NCI-H1436 (cell line): ENCODE measurements around the gene HPD.

Experiments
- DNase-seq: peaks from one replicate; lab custom pipeline; 2025; lab: John Stamatoyannopoulos, UW

HPD gene

DNA sequence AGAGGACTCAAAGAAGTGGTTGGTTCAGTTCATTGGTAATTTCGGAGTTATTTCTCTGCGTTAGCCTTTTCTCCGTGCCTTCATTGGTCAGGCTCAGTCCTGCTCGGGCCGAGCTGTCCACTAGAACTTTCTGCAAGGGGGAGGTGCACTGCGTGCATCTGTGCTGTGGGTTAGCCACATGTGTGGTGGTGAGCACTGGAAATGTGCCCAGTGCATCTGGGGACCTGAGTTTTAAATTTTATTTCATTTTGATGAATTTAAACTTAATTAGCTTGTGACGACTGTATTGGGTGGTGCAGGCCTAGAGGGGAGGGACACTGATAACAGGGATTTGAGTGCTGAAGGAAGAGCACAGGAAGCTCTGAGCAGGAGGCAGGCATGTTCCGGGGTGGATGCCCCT, 30.4 kb downstream of the HPD start:
- DNase-seq: no peak

DNA sequence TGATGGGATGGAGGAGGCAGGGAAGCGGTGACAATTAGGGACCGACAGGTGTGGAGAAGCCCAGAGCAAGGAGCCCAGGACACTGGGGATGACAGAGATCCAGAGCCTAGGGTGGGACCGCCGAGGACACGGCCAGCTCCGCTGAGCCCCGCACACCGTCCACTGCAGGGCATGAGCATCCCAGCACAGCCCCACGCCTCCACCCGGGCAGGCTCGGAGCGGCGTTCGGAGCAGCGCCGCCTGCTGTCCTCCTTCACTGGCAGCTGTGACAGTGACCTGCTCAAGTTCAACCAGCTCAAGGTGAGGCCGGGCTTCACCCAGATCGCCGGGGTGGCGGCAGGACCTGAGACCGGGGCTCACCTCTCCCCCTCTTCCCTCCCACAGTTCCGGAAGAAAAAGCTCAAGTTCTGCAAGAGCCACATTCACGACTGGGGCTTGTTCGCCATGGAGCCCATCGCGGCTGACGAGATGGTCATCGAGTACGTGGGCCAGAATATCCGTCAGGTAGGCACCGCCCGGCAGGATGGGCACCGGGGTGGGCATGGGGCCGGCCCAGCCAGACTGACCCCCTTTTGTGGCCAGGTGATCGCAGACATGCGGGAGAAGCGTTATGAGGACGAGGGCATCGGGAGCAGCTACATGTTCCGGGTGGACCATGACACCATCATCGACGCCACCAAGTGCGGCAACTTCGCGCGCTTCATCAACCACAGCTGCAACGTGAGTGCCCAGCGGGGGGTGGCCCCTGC, 31.1 kb downstream of the HPD start:
- DNase-seq: no peak

DNA sequence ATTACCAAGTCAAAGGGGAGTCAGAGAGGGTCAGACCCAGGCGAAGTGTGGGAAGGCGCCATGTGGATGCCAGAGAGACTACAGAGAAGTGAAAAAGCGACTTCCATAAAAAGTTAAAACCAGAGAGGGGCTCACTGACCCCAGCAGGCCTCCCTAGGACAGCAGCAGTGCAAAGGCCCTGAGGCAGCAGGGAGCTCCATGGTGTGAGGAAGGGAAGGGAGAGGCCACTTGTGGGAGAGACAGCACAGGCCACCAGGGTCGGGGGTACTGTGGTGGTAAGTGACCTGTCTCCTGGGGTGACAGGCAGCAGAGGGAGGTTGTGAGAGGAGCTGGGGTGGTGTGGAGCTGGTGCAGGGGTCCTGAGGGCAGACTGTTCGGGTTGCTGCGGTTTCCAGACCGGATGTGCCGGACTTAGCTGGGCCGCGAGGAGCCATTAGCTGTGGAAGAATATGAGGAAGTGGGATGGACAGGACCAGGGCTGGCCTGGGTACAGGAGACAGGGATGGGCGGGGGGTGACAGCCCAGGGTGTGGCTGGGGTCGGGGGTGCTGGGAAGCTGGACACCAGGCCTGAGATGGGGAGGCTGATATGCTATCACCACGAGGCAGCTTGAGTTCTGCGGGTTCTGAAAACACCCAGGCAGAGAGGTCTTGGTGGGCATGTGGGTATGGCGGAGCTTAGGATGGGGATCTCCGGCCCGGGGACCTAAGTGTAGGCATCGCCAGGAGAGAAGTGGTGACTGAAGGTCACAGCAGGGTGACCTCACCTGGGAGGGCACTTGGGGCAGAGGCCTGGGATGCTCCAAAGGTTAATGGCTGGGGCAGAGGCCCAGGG, 32.1 kb downstream of the HPD start:
- no peak for DNase-seq

DNA sequence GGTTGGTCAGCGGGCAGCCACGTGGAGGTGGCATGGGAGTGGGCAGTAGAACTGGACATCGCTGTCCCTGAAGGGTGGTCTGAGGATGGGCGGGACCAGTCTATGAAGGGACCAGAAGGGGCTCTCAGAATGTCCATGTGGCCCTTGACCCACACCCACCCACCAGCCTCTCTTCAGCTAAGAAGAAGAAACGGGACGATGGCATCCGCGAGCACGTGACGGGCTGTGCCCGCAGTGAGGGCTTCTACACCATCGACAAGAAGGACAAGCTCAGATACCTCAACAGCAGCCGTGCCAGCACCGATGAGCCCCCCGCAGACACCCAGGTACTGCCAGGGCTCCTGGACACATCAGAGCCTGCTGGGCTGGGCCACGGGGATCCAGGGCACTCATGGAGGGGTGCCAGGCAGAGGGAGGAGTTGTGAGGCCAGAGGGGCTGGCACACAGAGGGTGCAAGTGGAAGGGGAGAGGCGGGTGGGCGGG, 33.6 kb downstream of the HPD start:
- DNase-seq: no peak

DNA sequence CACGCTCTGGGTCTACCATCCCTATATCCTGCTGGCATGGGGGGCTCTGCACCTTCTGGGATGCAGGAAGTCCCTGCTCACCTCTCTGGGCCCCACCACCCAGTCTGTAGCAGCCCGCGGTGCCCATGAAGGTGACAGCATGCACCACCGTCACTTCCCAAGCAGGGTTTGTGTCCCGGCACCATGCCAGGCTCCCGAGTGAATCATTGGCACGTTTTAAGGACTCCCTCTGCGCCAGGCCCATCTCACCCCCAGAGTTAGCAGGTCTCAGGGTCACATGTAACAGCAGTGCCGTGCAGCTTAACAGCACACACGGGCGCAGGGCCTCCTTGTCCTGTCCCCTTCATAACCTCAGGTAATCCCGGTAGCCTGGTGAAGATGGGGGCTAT, 34.9 kb downstream of the HPD start:
- no peak for DNase-seq

DNA sequence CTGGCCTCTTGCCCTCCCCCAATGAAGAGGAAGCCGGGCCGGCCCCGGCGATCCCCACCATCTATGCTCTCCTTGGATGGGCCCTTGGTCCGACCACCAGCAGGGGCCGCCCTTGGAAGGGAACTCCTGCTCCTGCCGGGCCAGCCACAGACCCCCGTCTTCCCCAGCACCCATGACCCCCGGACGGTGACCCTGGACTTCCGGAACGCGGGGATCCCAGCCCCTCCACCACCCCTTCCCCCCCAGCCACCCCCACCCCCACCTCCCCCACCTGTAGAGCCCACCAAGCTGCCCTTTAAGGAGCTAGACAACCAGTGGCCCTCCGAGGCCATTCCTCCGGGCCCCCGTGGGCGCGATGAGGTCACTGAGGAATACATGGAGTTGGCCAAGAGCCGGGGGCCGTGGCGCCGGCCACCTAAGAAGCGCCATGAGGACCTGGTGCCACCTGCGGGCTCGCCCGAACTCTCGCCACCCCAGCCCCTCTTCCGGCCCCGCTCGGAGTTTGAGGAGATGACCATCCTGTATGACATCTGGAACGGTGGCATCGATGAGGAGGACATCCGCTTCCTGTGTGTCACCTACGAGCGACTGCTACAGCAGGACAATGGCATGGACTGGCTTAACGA, 35.4 kb downstream of the HPD start:
- DNase-seq: no peak

DNA sequence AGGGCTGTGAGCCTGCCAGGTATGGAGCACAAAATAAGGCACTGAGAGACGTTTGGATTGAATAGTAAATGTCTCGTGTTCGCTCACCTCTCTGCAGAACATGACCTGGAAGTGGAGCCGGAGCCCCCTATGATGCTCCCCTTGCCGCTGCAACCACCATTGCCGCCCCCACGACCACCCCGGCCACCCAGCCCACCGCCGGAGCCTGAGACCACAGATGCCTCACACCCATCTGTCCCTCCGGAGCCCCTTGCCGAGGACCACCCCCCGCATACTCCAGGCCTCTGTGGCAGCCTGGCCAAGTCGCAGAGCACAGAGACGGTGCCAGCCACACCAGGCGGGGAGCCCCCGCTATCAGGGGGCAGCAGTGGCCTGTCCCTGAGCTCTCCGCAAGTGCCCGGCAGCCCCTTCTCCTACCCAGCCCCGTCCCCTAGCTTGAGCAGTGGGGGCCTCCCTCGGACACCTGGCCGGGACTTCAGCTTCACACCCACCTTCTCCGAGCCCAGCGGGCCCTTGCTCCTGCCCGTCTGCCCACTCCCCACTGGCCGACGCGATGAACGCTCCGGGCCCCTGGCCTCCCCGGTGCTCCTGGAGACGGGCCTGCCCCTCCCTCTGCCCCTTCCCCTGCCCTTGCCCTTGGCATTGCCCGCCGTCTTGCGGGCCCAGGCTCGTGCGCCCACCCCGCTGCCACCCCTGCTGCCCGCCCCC, 36.1 kb downstream of the HPD start:
- no peak for DNase-seq

DNA sequence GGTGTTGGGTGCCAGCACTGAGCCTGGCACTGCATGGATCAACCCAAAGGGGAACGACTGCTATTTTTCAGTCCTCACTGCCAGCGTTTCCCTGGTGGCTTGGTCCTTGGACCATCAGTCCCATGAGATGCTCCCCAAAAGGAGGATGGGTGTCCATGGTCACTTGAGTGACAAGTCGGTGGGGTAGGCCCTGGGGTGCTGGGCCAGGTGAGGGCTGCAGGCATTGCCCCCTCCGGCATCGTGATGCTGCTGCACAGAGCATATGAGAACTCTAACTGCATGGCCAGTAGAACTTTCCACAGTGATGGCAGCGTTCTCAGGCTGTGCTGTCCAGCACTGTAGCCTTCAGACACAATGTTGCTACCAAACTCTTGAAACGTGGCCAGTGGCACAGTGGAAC, 38.6 kb downstream of the HPD start:
- DNase-seq: no peak

DNA sequence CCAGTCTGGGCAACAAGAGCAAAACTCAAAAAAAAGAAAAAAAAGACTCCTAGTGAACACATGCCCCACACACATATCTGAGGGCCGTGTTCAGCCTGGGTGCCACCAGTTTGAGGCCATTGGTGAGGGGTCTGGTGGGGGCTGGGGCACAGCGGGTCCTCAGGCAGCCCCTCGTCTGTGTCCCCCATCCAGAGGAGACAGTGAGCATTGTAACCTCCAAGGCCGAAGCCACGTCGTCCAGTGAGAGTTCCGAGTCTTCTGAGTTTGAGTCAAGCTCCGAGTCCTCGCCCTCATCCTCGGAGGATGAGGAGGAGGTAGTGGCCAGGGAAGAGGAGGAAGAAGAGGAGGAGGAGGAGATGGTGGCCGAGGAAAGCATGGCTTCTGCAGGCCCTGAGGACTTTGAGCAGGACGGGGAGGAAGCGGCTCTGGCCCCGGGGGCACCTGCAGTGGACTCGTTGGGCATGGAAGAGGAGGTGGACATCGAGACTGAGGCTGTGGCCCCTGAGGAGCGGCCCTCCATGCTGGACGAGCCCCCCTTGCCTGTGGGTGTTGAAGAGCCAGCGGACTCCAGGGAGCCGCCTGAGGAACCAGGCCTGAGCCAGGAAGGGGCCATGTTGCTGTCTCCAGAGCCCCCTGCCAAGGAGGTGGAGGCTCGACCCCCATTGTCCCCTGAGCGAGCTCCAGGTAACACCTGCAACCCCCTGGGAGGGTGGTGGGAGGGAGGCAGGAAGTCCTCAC, 39.3 kb downstream of the HPD start:
- DNase-seq: no peak

DNA sequence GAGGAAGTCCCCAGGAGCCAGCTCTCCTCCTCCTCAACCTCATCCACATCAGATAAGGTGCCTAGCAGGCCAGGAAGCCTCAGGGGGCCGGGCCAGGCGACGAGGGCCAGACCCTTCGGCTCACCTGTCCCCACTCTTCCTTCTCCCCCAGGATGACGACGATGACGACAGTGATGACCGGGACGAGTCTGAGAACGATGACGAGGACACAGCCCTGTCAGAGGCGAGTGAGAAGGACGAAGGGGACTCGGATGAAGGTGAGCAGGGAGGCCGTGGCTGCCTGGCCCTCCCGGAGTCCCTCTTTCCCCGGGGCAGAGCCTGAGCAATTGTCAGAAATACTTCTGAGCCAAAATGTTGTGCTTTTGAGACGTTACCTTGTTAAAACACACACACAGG, 41.0 kb downstream of the HPD start:
- DNase-seq: no peak

DNA sequence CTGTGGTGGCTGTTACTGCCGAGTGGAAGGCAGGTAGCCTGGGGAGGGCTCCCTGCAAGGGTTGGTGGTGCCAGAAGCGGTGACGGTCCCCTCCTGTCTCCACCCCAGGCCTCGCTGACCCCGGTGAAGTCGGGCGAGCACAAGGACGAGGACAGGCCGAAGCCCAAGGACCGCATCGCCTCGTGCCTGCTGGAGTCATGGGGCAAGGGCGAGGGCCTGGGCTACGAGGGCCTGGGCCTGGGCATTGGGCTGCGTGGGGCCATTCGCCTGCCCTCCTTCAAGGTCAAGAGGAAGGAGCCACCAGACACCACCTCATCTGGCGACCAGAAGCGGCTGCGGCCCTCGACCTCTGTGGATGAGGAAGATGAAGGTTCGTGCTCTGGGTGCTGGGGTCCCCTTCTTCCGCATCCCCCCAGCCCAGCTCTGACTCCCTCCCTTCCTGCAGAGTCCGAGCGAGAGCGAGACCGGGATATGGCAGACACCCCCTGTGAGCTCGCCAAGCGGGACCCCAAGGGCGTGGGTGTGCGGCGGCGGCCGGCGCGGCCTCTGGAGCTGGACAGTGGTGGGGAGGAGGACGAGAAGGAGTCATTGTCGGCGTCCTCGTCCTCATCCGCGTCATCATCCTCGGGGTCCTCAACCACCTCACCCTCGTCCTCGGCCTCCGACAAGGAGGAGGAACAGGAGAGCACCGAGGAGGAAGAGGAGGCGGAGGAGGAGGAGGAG, 41.6 kb downstream of the HPD start:
- no peak for DNase-seq

DNA sequence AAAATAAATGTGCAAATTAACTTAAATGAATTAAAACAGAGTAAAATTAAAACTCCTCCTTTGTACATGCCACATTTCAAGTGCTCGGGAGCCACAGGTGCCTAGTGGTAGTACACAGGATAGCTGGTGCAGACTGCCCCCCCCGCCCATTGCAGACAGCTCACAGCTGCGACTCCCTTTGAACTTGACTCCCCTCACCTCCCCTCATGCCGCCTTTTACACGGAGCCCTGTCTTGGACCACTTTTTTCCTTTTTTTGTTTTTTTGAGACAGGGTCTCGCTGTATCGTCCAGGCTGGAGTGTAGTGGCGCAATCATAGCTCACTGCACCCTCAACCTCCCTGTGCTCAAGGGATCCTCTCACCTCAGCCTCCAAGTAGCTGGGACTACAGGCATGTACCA, 43.4 kb downstream of the HPD start:
- no peak for DNase-seq

DNA sequence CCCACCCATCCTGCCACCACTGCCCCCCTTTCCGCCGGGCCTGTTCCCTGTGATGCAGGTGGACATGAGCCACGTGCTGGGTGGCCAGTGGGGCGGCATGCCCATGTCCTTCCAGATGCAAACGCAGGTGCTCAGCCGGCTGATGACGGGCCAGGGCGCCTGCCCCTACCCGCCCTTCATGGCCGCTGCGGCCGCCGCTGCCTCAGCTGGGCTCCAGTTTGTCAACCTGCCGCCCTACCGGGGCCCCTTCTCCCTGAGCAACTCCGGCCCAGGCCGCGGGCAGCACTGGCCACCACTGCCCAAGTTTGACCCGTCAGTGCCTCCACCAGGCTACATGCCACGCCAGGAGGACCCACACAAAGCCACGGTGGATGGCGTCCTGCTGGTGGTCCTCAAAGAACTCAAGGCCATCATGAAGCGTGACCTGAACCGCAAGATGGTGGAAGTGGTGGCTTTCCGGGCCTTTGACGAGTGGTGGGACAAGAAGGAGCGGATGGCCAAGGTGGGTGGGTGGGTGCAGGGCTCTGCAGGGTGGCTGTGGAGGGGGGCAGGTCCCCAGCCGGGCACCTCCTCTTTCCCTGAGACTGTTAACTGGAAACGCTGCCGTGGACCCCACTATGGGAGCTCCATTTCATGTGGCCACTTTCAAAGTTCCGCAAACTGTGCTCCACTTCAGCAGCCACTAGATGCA, 44.1 kb downstream of the HPD start:
- DNase-seq: no peak

DNA sequence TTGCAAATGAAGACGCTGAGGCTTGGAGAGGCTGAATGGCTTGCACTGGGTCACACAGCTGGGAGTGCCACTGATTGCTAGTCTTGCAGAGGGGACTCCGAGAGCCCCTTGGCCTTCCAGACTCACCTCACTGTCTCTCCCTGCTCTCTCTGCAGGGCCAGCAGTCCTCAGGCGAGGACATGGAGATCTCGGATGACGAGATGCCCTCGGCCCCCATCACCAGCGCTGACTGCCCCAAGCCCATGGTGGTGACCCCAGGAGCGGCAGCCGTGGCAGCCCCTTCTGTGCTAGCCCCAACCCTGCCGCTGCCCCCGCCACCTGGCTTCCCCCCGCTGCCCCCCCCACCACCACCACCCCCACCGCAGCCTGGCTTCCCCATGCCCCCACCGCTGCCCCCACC, 44.7 kb downstream of the HPD start:
- DNase-seq: no peak

DNA sequence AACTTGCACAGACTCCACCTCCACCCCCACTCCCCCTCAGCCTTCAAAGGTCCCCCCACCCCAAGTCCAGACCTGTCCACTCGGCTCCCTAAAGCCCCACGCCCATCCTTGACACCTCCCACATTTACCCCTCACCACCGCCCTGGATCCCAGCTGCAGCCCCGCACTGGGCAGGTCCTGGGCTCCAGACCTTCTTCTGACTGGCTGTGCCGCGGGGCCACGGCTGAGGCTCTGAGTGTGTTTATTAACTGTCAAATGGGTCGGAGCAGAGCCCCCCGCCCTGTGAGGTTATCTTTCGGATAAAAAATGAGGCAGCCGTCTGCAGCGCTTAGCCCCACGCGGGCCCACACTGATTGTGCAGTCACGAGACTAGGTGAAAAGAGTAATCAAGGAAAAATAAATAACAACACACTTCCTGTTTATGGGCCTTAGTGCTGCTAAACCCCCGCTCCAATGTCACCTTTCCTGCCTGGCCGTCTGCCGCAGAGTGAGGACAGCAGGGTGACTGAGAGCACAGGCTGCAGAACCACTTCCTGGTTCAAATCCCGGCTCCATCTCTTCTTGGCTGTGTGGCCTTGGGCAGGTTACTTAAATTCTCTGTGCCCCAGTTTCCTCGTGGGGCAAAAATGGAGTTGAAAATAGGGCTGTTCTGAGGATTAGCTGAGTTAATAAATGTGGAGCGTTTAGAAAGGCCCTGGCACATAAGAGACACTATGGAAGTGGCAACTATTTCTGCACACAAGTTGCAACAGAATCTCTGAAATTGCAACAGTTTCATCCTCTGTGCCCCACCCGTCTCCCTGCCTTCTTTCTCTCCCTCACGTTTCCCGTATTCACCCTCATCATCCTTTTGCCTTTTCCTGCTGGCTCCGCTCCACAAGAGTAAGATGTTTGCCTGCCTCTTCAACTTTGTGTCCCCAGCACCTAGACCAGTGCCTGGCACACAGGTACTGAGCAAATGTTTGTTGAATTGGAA, 45.5 kb downstream of the HPD start:
- DNase-seq: no peak

DNA sequence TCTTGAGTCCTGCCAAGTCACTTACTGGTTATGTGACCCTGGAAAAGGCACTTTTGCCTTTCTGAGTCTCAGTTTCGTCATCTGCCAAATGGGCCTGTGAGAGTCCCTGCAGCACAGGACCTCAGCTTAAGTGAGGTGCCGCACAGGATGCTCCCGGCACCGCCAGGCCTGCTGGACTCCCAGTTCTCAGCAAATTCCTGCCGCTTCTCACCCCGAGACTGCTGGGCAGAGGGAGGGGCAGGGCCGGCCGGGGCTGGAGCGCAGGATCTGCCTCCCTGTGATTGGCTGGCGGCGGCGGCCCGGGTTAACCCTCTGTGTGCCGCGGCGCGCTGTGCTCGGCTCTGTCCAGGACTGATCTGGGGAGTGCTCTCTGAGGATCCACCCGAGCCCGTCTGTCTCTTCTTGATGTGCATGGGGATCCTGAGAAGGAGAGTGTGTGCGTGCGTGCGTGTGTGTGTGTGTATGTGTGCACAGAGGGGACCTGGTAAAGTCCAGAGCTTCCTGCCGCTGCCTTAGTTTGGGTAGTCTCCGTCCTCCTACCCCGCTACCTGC, 46.3 kb downstream of the HPD start:
- no peak for DNase-seq

DNA sequence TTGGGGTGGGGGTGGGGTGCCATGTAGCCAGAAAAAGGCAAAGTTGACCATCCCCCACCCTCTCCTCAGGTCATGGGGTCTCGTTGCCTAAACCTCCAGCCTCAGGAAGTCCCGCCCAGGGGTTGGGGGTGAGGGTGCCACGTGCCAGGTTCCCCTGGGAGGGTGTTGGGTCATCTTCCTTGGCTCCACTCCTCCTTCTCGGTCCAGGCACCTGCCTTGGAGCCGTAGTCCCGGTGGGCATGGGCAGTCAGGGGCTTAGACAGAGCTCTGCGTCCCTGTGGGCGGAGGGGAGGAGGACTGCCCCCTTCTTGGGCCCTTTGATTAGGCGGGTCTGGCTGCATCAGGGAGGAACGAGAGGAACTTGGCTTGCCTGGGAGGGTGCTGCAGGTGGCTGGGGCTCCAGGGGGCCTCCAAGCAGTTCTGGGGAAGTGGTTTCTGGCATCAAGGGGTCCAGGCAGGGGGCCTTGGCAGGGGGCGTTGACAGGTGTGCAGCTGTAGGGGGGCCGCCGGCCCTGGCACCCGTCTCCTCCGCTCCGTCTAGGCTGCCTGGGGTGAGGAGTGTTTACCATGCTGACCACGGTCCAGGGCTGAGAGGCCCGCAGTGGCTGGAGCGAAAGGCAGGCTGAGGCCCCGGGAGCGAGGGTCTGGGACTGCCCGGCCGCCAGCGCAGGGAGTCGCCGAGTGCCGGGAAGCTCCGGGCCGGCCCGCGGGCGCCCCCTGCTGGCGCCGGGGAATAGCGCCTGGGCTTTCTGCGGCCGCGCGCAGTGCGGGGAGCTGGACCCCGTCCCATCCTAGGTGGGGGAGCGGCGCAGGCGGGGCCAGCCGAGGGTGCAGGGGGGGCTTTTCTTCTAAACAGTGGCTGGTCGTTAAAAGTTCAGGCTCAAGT, 47.0 kb downstream of the HPD start:
- DNase-seq: peak; percentile 26
